ENCODE data around the gene TPGS2. TPM values are rescaled to one million over a fixed set of nuclear protein-coding genes. Genes with fewer than 3 reads are reported as not detected.

TPGS2 gene
- total RNA-seq, 1 experiment from 2014 or later: 93.3 TPM

GRCh38 chr18:36821681-36822080 is 7.1 kb downstream of the TPGS2 start:
- CTCF ChIA-PET: no interaction called here
- no peak for TF ChIP-seq ZBTB33 (IDR thresholded peaks at IDR 0.05; ENCODE audit: extremely low read depth, insufficient replicate concordance, low read length)
- H2AFZ ChIP-seq (ENCODE audit: low read depth, low read length, poor library complexity, severe bottlenecking): no peak overlapping the region

GRCh38 chr18:36819621-36820020 is 9.2 kb downstream of the TPGS2 start:
- intact Hi-C loops (cut with micrococcal nuclease): no loop called here
- CTCF ChIA-PET: no interaction called here
- POLR2A ChIA-PET: no interaction called here

More at GRCh38 chr18:36821681-36822080, 7.1 kb downstream of the TPGS2 start:
- ATAC-seq (no peak), DNase-seq (ENCODE audit: low read depth, low spot score) (no peak)
- Histone ChIP-seq H3K9ac (ENCODE audit: low read length) (no peak overlapping the region), H3K4me2 (ENCODE audit: low read length) (no peak overlapping the region), H3K9me3 (ENCODE audit: control insufficient read depth in 1 of 2, insufficient read depth in 1 of 2, low read depth in 1 of 2, low read length in 2 of 2) (no peaks in the 10 kb centered on the region), H3K27me3 (ENCODE audit: insufficient read depth, low read length) (no peaks in the 10 kb centered on the region), H4K20me1 (ENCODE audit: insufficient read depth) (no peaks in the 10 kb centered on the region), H3K9me2 (ENCODE audit: insufficient read depth) (no peaks in the 10 kb centered on the region), H3K27ac (ENCODE audit: low read depth, low read length) (no peak overlapping the region), H3K4me1 (ENCODE audit: control insufficient read depth in 1 of 2, insufficient read depth in 2 of 2, low read length in 2 of 2) (no peaks in the 10 kb centered on the region), H3K36me3 (ENCODE audit: control insufficient read depth in 1 of 2, insufficient read depth in 2 of 2, low read length in 2 of 2) (peaks cover 4 to 5% of the 10 kb centered on the region in 2 experiments; a peak in 2 of 4 replicates), H3K79me2 (ENCODE audit: insufficient read depth, low read length) (peaks cover 25% of the 10 kb centered on the region), H3K4me3 (replicated peaks in 1 of 2; ENCODE audit: low read depth in 1 of 2, low read length in 2 of 2) (no peak overlapping the region)
- no TSS peak for BruUV-seq (replicated peaks)
- ChIA-PET POLR2A (no interaction called here), RAD21 (ENCODE audit: low non-redundant PET in 1 of 2, low total read pairs in 2 of 2, uncharacterized antibody in 2 of 2, unreplicated experiment in 2 of 2) (no interaction called here)
- intact Hi-C loops (cut with micrococcal nuclease): no loop called here

More at GRCh38 chr18:36819621-36820020, 9.2 kb downstream of the TPGS2 start:
- Histone ChIP-seq H3K9me2 (ENCODE audit: insufficient read depth) (no peaks in the 10 kb centered on the region), H3K27ac (ENCODE audit: low read depth, low read length) (no peak overlapping the region), H3K36me3 (ENCODE audit: control insufficient read depth in 1 of 2, insufficient read depth in 2 of 2, low read length in 2 of 2) (peaks cover 4 to 7% of the 10 kb centered on the region in 2 experiments; a peak in 2 of 4 replicates), H4K20me1 (ENCODE audit: insufficient read depth) (no peaks in the 10 kb centered on the region), H3K4me3 (replicated peaks in 1 of 2; ENCODE audit: low read depth in 1 of 2, low read length in 2 of 2) (no peak overlapping the region), H2AFZ (ENCODE audit: low read depth, low read length, poor library complexity, severe bottlenecking) (no peak overlapping the region), H3K4me2 (ENCODE audit: low read length) (no peak overlapping the region), H3K4me1 (ENCODE audit: control insufficient read depth in 1 of 2, insufficient read depth in 2 of 2, low read length in 2 of 2) (no peaks in the 10 kb centered on the region), H3K9ac (ENCODE audit: low read length) (no peak overlapping the region), H3K9me3 (ENCODE audit: control insufficient read depth in 1 of 2, insufficient read depth in 1 of 2, low read depth in 1 of 2, low read length in 2 of 2) (no peaks in the 10 kb centered on the region), H3K79me2 (ENCODE audit: insufficient read depth, low read length) (peaks cover 5% of the 10 kb centered on the region; the same call in 1 of the 2 replicates), H3K27me3 (ENCODE audit: insufficient read depth, low read length) (no peaks in the 10 kb centered on the region)
- no peak for TF ChIP-seq RAD21 (IDR thresholded peaks at IDR 0.05; ENCODE audit: low read depth)
- TF ChIP-seq EZH2phosphoT487 (IDR thresholded peaks at IDR 0.05; ENCODE audit: borderline replicate concordance): no peak
- TF ChIP-seq TCF7L2 (IDR thresholded peaks at IDR 0.05; ENCODE audit: borderline replicate concordance, extremely low read depth, insufficient read depth, insufficient read length): no peak
- TF ChIP-seq FOSL1 (IDR thresholded peaks at IDR 0.05; ENCODE audit: low read depth): no peak
- no peak for TF ChIP-seq CBX3 (IDR thresholded peaks at IDR 0.05; ENCODE audit: low read depth)
- TF ChIP-seq SP1 (IDR thresholded peaks at IDR 0.05; ENCODE audit: low read depth): no peak
- no peak for TF ChIP-seq EZH2 (IDR thresholded peaks at IDR 0.05)
- TF ChIP-seq ELF1 (IDR thresholded peaks at IDR 0.05; ENCODE audit: borderline replicate concordance, low read depth): no peak
- TF ChIP-seq JUND (IDR thresholded peaks at IDR 0.05): no peak
- RAD21 ChIA-PET (ENCODE audit: low non-redundant PET in 1 of 2, low total read pairs in 2 of 2, uncharacterized antibody in 2 of 2, unreplicated experiment in 2 of 2): no interaction called here
- ATAC-seq: no peak
- no peak for DNase-seq (ENCODE audit: low read depth, low spot score)
- no TSS peak for BruUV-seq (replicated peaks)

All from HCT116 (cell line).